T47D (cell line): ENCODE measurements around the gene SORD.
"Not testable (repeated sequence)": the region's sequence is repeated elsewhere in the genome, so short reads cannot be mapped to it uniquely, and the experiment has no call there.

Source experiments
- DNase-seq, 2 experiments: peaks; one replicate each; pipeline versions ENCODE4 v3.0.0 to v3.0.0-alpha.2; 2011 to 2012; ENCODE audit warnings: low read depth in 1 of 2, low spot score in 1 of 2
- JUND ChIP-seq: IDR thresholded peaks from 2 replicates; pipeline ENCODE4 v1.6.1; 2012; ENCODE audit warnings: low read depth
- in situ Hi-C: cut with HindIII; loops from 2 replicates; pipeline ENCODE4 v1.10.0; 2016; ENCODE audit warnings: low sequenced_read_pairs, low pct_unique_long_range_greater_than_20kb

The SORD gene

GRCh38 chr15:45095661-45096060, 72.7 kb downstream of the SORD start:
- no peak for TF ChIP-seq JUND
- in situ Hi-C loops = no loop called here
- DNase-seq = no peak

- no peak for TF ChIP-seq JUND
- DNase-seq = no peak
- in situ Hi-C loops = no loop called here
Measured at GRCh38 chr15:45097466-45097865, 74.5 kb downstream of the SORD start.

DNA sequence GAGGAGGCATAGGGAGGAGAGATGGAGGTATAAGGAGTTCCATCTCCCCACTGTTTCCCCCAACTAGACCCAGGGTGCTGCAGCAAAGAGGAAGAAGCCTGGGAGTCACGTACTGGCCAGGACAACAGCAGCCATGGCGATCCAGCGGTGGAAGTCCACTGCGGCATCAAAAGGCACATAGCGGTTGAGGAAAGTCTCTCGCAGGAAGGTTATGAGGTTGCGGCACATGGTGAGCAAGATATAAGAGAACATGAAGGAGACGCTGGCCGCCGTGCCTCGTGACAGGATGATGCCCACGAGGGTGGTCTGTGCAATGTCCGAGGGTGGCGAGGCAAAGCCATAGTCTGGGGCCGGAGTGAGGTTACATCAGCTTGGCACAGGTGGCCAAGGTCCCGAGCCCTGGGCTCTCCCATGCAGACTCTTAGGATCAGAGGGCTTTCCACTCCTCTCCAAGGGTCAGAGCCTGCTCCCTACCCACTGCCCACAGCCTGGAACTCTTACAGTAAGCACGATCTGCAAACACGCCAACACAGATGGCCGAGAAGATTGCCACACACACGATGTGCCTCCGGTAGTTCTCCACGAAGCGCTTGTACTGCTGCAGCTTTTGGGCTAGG, 76.7 kb downstream of the SORD start:
- DNase-seq = no peak
- no peak for TF ChIP-seq JUND
- in situ Hi-C loops = no loop called here

- no peak for DNase-seq
- in situ Hi-C loops = no loop called here
- TF ChIP-seq JUND = no peak
Measured at GRCh38 chr15:45100884-45101625, 78.1 kb downstream of the SORD start.

DNA sequence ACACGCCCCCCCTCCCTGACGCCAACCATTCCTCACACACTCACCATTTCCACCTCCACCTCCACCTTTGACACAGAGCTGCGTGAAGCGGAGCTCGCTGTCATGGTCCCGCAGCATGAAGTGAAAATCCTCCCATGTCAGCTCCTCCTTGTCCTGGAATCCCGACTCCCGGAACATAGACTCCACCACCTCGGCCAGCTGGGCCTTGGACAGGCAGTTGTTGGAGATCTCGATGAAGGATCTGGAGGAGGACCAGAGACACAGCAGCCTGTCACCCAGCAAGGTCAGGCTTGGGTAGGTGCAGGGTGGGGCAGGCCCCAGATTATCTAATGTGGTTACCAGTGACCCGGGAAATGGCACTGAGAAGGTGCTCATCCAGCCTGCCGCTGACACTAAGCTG, 78.8 kb downstream of the SORD start:
- no peak for DNase-seq
- in situ Hi-C loops = no loop called here
- no peak for TF ChIP-seq JUND

GRCh38 chr15:45102226-45102625, 79.2 kb downstream of the SORD start:
- no peak for TF ChIP-seq JUND
- DNase-seq = no peak
- in situ Hi-C loops = no loop called here

- in situ Hi-C loops, DNase-seq: not testable (repeated sequence)
Measured at GRCh38 chr15:45104170-45104569, 81.2 kb downstream of the SORD start.

GRCh38 chr15:45105586-45105985, 82.6 kb downstream of the SORD start:
- DNase-seq = no peak
- in situ Hi-C loops = no loop called here
- TF ChIP-seq JUND = no peak

DNA sequence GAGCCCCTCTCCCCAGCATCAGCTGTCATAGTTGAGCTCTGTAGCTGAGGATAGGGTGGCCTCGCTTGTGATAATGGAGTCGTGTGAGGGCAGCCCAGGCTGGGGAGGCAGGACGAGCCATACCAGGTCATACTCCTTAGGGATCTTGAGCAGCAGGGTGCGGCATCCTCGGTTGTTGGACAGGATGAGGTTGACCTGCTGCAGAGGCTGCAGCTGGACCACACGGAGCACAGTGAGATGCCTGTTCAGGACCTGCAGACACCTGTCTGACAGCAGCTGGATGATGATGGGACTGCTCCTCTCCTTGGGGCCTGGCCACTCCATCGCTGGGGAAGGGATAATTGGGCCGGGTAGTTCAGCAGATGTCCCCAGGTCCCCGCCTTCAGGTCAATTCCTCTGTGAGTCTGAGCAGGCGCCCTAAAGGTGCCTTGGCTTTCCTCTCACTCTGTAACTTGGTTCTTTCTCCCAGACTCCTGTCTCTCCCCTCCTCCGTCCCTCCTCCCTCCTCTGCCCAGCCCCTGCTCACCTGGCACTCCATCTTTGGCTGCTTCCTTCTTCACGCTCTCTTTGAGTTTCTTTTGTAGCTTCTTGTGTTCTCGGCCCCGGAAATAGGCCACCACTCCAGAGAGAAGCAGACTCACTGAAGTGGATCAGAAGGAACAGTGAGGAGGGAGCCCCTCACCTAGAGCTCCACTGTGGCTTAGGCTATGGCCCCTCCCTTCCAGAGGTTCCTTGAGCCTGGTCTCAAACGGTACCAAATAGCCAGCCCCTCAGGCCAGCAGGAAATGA, 83.2 kb downstream of the SORD start:
- no peak for DNase-seq
- TF ChIP-seq JUND = no peak
- in situ Hi-C loops = no loop called here

DNA sequence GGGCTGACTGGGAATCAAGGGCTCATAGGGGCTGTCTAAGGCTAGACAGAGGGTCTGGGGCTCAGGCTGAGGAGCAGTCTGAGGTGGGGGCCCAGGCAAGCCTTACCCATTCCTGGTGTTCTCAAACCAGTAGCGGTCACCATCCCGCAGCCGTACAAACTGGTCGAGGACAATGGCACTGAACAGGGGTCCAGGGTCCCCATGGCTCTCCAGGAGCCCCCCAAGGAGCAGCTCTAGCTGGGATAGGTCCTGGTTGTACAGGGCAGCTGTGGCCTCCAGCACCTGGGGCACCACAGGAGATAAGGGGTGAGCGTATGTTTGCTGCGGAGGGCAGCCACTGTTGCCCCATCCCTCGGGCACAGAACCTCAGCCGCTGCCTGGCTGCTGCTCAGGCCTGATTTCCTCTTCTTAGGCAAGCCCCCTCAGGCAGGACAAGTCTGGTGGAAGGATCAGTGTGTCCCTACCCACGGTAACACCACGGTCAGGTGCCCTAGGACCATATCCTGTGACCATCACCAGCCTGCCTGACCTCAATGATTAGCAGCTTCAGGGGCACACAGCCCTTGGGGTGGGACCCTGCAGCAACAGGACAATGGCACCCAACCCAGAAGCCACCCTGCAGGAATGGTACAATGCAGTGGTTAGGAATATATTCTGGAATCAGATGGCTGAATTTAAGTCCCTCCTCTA, 85.1 kb downstream of the SORD start:
- TF ChIP-seq JUND = no peak
- in situ Hi-C loops = no loop called here
- no peak for DNase-seq

GRCh38 chr15:45110256-45110820, 87.3 kb downstream of the SORD start:
- in situ Hi-C loops = no loop called here
- no peak for DNase-seq
- no peak for TF ChIP-seq JUND

GRCh38 chr15:45111390-45112142, 88.6 kb downstream of the SORD start:
- no peak for TF ChIP-seq JUND
- DNase-seq = no peak
- in situ Hi-C loops = no loop called here
